Activated CD4-positive, CD25-positive, alpha-beta regulatory T cell treated with anti-CD3 and anti-CD28 coated beads, Interleukin-2, amount 50 U/mL, for 24 hours (primary cell): Measurements from ENCODE around the gene ATP10A.
"Not testable (repeated sequence)": the region's sequence is repeated elsewhere in the genome, so short reads cannot be mapped to it uniquely, and the experiment has no call there.

Experiments used
- ATAC-seq, 2 donors: fragments of 150-1000 bp; cut with Tn5 transposase; one replicate each; pipeline ENCODE4 v1.10.0; 2021; ENCODE audit warnings: mild to moderate bottlenecking in 1 of 2, moderate library complexity in 1 of 2

ATP10A gene

GRCh38 chr15:25673972-25674371 lies 189.2 kb downstream of the ATP10A start:
- ATAC-seq = no peak

- no peak for ATAC-seq
Measured at GRCh38 chr15:25673351-25673750, 189.8 kb downstream of the ATP10A start.

GRCh38 chr15:25671132-25671531 lies 192.0 kb downstream of the ATP10A start:
- ATAC-seq = no peak

GRCh38 chr15:25670621-25671020 lies 192.5 kb downstream of the ATP10A start:
- no peak for ATAC-seq

- ATAC-seq = no peak
Measured at GRCh38 chr15:25670025-25670554, 193.0 kb downstream of the ATP10A start.

- no peak for ATAC-seq
Measured at GRCh38 chr15:25668901-25669300, 194.2 kb downstream of the ATP10A start.

- ATAC-seq = no peak
Measured at GRCh38 chr15:25668236-25668795, 194.8 kb downstream of the ATP10A start.

- no peak for ATAC-seq
Measured at GRCh38 chr15:25667829-25668228, 195.3 kb downstream of the ATP10A start.

GRCh38 chr15:25665913-25666312 lies 197.2 kb downstream of the ATP10A start:
- ATAC-seq = no peak

GRCh38 chr15:25664761-25665160 lies 198.4 kb downstream of the ATP10A start:
- no peak for ATAC-seq

- ATAC-seq = no peak
Measured at GRCh38 chr15:25663515-25663914, 199.6 kb downstream of the ATP10A start.

GRCh38 chr15:25661898-25662297 lies 201.2 kb downstream of the ATP10A start:
- no peak for ATAC-seq

GRCh38 chr15:25659251-25659650 lies 203.9 kb downstream of the ATP10A start:
- ATAC-seq = no peak

GRCh38 chr15:25658560-25658959 lies 204.6 kb downstream of the ATP10A start:
- ATAC-seq = no peak

- ATAC-seq = no peak
Measured at GRCh38 chr15:25655207-25655948, 207.7 kb downstream of the ATP10A start.

GRCh38 chr15:25653371-25653770 lies 209.8 kb downstream of the ATP10A start:
- ATAC-seq = no peak

- no peak for ATAC-seq
Measured at GRCh38 chr15:25652704-25653103, 210.4 kb downstream of the ATP10A start.

GRCh38 chr15:25649390-25649789 lies 213.7 kb downstream of the ATP10A start:
- no peak for ATAC-seq

- ATAC-seq = no peak
Measured at GRCh38 chr15:25643120-25643519, 220.0 kb downstream of the ATP10A start.

GRCh38 chr15:25641762-25642161 lies 221.4 kb downstream of the ATP10A start:
- no peak for ATAC-seq

- ATAC-seq = no peak
Measured at GRCh38 chr15:25641361-25641760, 221.8 kb downstream of the ATP10A start.

GRCh38 chr15:25640959-25641358 lies 222.2 kb downstream of the ATP10A start:
- ATAC-seq = not testable (repeated sequence)

GRCh38 chr15:25640381-25640780 lies 222.7 kb downstream of the ATP10A start:
- ATAC-seq = no peak

- ATAC-seq = not testable (repeated sequence)
Measured at GRCh38 chr15:25636486-25636885, 226.6 kb downstream of the ATP10A start.
